Measurements from ENCODE around the gene APC. TPM values are rescaled to one million over a fixed set of nuclear protein-coding genes. Genes with fewer than 3 reads are reported as not detected.

The APC gene
- total and polyA plus RNA-seq, 2 donors, result 6.4 to 25.5 TPM

- Histone ChIP-seq H3K4me3 (ENCODE audit: low read length in 2 of 2) (no peak overlapping the region), H3K4me1 (ENCODE audit: control insufficient read depth in 2 of 2, insufficient read depth in 2 of 2, low read length in 2 of 2) (peaks cover 0 to 2% of the 10 kb centered on the region in 2 donors), H3K27me3 (ENCODE audit: control insufficient read depth in 2 of 2, insufficient read depth in 1 of 2, low read length in 1 of 2) (no peaks in the 10 kb centered on the region), H3K36me3 (ENCODE audit: control insufficient read depth in 2 of 2, insufficient read depth in 2 of 2, low read length in 1 of 2) (peaks cover 0 to 8% of the 10 kb centered on the region in 2 donors), H3K27ac (ENCODE audit: low read depth in 1 of 2, low read length in 1 of 2) (no peak overlapping the region), H3K9me3 (ENCODE audit: control insufficient read depth in 2 of 2, insufficient read depth in 1 of 2, low read length in 1 of 2) (no peaks in the 10 kb centered on the region)
- WGBS, result 76% methylated on average over 3 of the region's 3 CpGs
- peak in 8 of 9 donors; percentile 42 to 84 (median 56) for DNase-seq (ENCODE audit: low read depth in 6 of 9, low spot score in 9 of 9)
These were observed 20.0 kb downstream of the APC start for GRCh38 chr5:112757468-112758208.

- DNase-seq (ENCODE audit: low read depth in 6 of 9, low spot score in 9 of 9), result no peak
- H3K9me3 ChIP-seq (ENCODE audit: control insufficient read depth in 2 of 2, insufficient read depth in 1 of 2, low read length in 1 of 2), result no peaks in the 10 kb centered on the region
- WGBS, result 98% methylated on average over 7 of the region's 7 CpGs
- no peak overlapping the region for H3K27ac ChIP-seq (ENCODE audit: low read depth in 1 of 2, low read length in 1 of 2)
- H3K4me3 ChIP-seq (ENCODE audit: low read length in 2 of 2), result no peak overlapping the region
- H3K4me1 ChIP-seq (ENCODE audit: control insufficient read depth in 2 of 2, insufficient read depth in 2 of 2, low read length in 2 of 2), result peaks cover 0 to 2% of the 10 kb centered on the region in 2 donors
- H3K36me3 ChIP-seq (ENCODE audit: control insufficient read depth in 2 of 2, insufficient read depth in 2 of 2, low read length in 1 of 2), result peaks cover 0 to 10% of the 10 kb centered on the region in 2 donors
- H3K27me3 ChIP-seq (ENCODE audit: control insufficient read depth in 2 of 2, insufficient read depth in 1 of 2, low read length in 1 of 2), result no peaks in the 10 kb centered on the region
These were observed 21.0 kb downstream of the APC start for GRCh38 chr5:112758676-112759075.

GRCh38 chr5:112762113-112762810 is 24.6 kb downstream of the APC start:
- DNase-seq (ENCODE audit: low read depth in 6 of 9, low spot score in 9 of 9), result no peak
- peaks cover 0 to 2% of the 10 kb centered on the region in 2 donors for H3K4me1 ChIP-seq (ENCODE audit: control insufficient read depth in 2 of 2, insufficient read depth in 2 of 2, low read length in 2 of 2)
- WGBS, result 90% methylated on average over 1 of the region's 1 CpG
- H3K9me3 ChIP-seq (ENCODE audit: control insufficient read depth in 2 of 2, insufficient read depth in 1 of 2, low read length in 1 of 2), result no peaks in the 10 kb centered on the region
- peaks cover 0 to 16% of the 10 kb centered on the region in 2 donors for H3K36me3 ChIP-seq (ENCODE audit: control insufficient read depth in 2 of 2, insufficient read depth in 2 of 2, low read length in 1 of 2)
- H3K4me3 ChIP-seq (ENCODE audit: low read length in 2 of 2), result no peak overlapping the region
- no peaks in the 10 kb centered on the region for H3K27me3 ChIP-seq (ENCODE audit: control insufficient read depth in 2 of 2, insufficient read depth in 1 of 2, low read length in 1 of 2)
- no peak overlapping the region for H3K27ac ChIP-seq (ENCODE audit: low read depth in 1 of 2, low read length in 1 of 2)

GRCh38 chr5:112763165-112763564 is 25.5 kb downstream of the APC start:
- no peak for DNase-seq (ENCODE audit: low read depth in 6 of 9, low spot score in 9 of 9)
- H3K27ac ChIP-seq (ENCODE audit: low read depth in 1 of 2, low read length in 1 of 2), result no peak overlapping the region
- H3K27me3 ChIP-seq (ENCODE audit: control insufficient read depth in 2 of 2, insufficient read depth in 1 of 2, low read length in 1 of 2), result no peaks in the 10 kb centered on the region
- H3K9me3 ChIP-seq (ENCODE audit: control insufficient read depth in 2 of 2, insufficient read depth in 1 of 2, low read length in 1 of 2), result no peaks in the 10 kb centered on the region
- no peak overlapping the region for H3K4me3 ChIP-seq (ENCODE audit: low read length in 2 of 2)
- no peaks in the 10 kb centered on the region for H3K4me1 ChIP-seq (ENCODE audit: control insufficient read depth in 2 of 2, insufficient read depth in 2 of 2, low read length in 2 of 2)
- peaks cover 0 to 22% of the 10 kb centered on the region in 2 donors for H3K36me3 ChIP-seq (ENCODE audit: control insufficient read depth in 2 of 2, insufficient read depth in 2 of 2, low read length in 1 of 2)
- 99% methylated on average over 1 of the region's 1 CpG for WGBS

- Histone ChIP-seq H3K27ac (ENCODE audit: low read depth in 1 of 2, low read length in 1 of 2) (no peak overlapping the region), H3K36me3 (ENCODE audit: control insufficient read depth in 2 of 2, insufficient read depth in 2 of 2, low read length in 1 of 2) (peaks cover 6 to 35% of the 10 kb centered on the region in 2 donors), H3K27me3 (ENCODE audit: control insufficient read depth in 2 of 2, insufficient read depth in 1 of 2, low read length in 1 of 2) (no peaks in the 10 kb centered on the region), H3K4me1 (ENCODE audit: control insufficient read depth in 2 of 2, insufficient read depth in 2 of 2, low read length in 2 of 2) (no peaks in the 10 kb centered on the region), H3K4me3 (ENCODE audit: low read length in 2 of 2) (no peak overlapping the region), H3K9me3 (ENCODE audit: control insufficient read depth in 2 of 2, insufficient read depth in 1 of 2, low read length in 1 of 2) (no peaks in the 10 kb centered on the region)
- DNase-seq (ENCODE audit: low read depth in 6 of 9, low spot score in 9 of 9), result no peak
These were observed 34.4 kb downstream of the APC start for GRCh38 chr5:112772124-112772523.

GRCh38 chr5:112776301-112776856 is 38.7 kb downstream of the APC start:
- Histone ChIP-seq H3K4me1 (ENCODE audit: control insufficient read depth in 2 of 2, insufficient read depth in 2 of 2, low read length in 2 of 2) (no peaks in the 10 kb centered on the region), H3K36me3 (ENCODE audit: control insufficient read depth in 2 of 2, insufficient read depth in 2 of 2, low read length in 1 of 2) (peaks cover 3 to 29% of the 10 kb centered on the region in 2 donors), H3K27ac (ENCODE audit: low read depth in 1 of 2, low read length in 1 of 2) (no peak overlapping the region), H3K27me3 (ENCODE audit: control insufficient read depth in 2 of 2, insufficient read depth in 1 of 2, low read length in 1 of 2) (no peaks in the 10 kb centered on the region), H3K9me3 (ENCODE audit: control insufficient read depth in 2 of 2, insufficient read depth in 1 of 2, low read length in 1 of 2) (no peaks in the 10 kb centered on the region), H3K4me3 (ENCODE audit: low read length in 2 of 2) (no peak overlapping the region)
- 98% methylated on average over 3 of the region's 3 CpGs for WGBS
- no peak for DNase-seq (ENCODE audit: low read depth in 6 of 9, low spot score in 9 of 9)

- Histone ChIP-seq H3K36me3 (ENCODE audit: control insufficient read depth in 2 of 2, insufficient read depth in 2 of 2, low read length in 1 of 2) (peaks cover 6 to 29% of the 10 kb centered on the region in 2 donors), H3K9me3 (ENCODE audit: control insufficient read depth in 2 of 2, insufficient read depth in 1 of 2, low read length in 1 of 2) (no peaks in the 10 kb centered on the region), H3K27me3 (ENCODE audit: control insufficient read depth in 2 of 2, insufficient read depth in 1 of 2, low read length in 1 of 2) (no peaks in the 10 kb centered on the region), H3K27ac (ENCODE audit: low read depth in 1 of 2, low read length in 1 of 2) (no peak overlapping the region), H3K4me1 (ENCODE audit: control insufficient read depth in 2 of 2, insufficient read depth in 2 of 2, low read length in 2 of 2) (no peaks in the 10 kb centered on the region), H3K4me3 (ENCODE audit: low read length in 2 of 2) (no peak overlapping the region)
- DNase-seq (ENCODE audit: low read depth in 6 of 9, low spot score in 9 of 9), result no peak
These were observed 41.8 kb downstream of the APC start for GRCh38 chr5:112779531-112779930.

GRCh38 chr5:112784726-112785125 is 47.0 kb downstream of the APC start:
- 99% methylated on average over 2 of the region's 2 CpGs for WGBS
- Histone ChIP-seq H3K4me3 (ENCODE audit: low read length in 2 of 2) (no peak overlapping the region), H3K9me3 (ENCODE audit: control insufficient read depth in 2 of 2, insufficient read depth in 1 of 2, low read length in 1 of 2) (no peaks in the 10 kb centered on the region), H3K36me3 (ENCODE audit: control insufficient read depth in 2 of 2, insufficient read depth in 2 of 2, low read length in 1 of 2) (peaks cover 6 to 18% of the 10 kb centered on the region in 2 donors), H3K27ac (ENCODE audit: low read depth in 1 of 2, low read length in 1 of 2) (no peak overlapping the region), H3K27me3 (ENCODE audit: control insufficient read depth in 2 of 2, insufficient read depth in 1 of 2, low read length in 1 of 2) (no peaks in the 10 kb centered on the region), H3K4me1 (ENCODE audit: control insufficient read depth in 2 of 2, insufficient read depth in 2 of 2, low read length in 2 of 2) (no peaks in the 10 kb centered on the region)
- DNase-seq (ENCODE audit: low read depth in 6 of 9, low spot score in 9 of 9), result no peak

- Histone ChIP-seq H3K4me1 (ENCODE audit: control insufficient read depth in 2 of 2, insufficient read depth in 2 of 2, low read length in 2 of 2) (no peaks in the 10 kb centered on the region), H3K9me3 (ENCODE audit: control insufficient read depth in 2 of 2, insufficient read depth in 1 of 2, low read length in 1 of 2) (no peaks in the 10 kb centered on the region), H3K27me3 (ENCODE audit: control insufficient read depth in 2 of 2, insufficient read depth in 1 of 2, low read length in 1 of 2) (no peaks in the 10 kb centered on the region), H3K36me3 (ENCODE audit: control insufficient read depth in 2 of 2, insufficient read depth in 2 of 2, low read length in 1 of 2) (peaks cover 0 to 12% of the 10 kb centered on the region in 2 donors), H3K27ac (ENCODE audit: low read depth in 1 of 2, low read length in 1 of 2) (no peak overlapping the region), H3K4me3 (ENCODE audit: low read length in 2 of 2) (no peak overlapping the region)
- DNase-seq (ENCODE audit: low read depth in 6 of 9, low spot score in 9 of 9), result no peak
- WGBS, result 99% methylated on average over 1 of the region's 1 CpG
These were observed 49.6 kb downstream of the APC start for GRCh38 chr5:112787261-112787660.

All from thymus (tissue), 11 donors.